Stimulated activated CD8-positive, alpha-beta memory T cell treated with anti-CD3 and anti-CD28 coated beads, Interleukin-15, amount 100 ng/mL, for 24 hours (primary cell): ENCODE data around the gene SERPINA1.

ENCODE experiments used
- DNase-seq: peaks from one replicate; pipeline ENCODE4 v3.0.0-alpha.2; 2020; ENCODE audit warnings: low read depth

The SERPINA1 gene

GRCh38 chr14:94397289-94398181 lies 9.1 kb upstream of the SERPINA1 start:
- no peak for DNase-seq

- no peak for DNase-seq
Measured at GRCh38 chr14:94396628-94397225, 8.3 kb upstream of the SERPINA1 start.

GRCh38 chr14:94395888-94396574 lies 7.6 kb upstream of the SERPINA1 start:
- DNase-seq = no peak

GRCh38 chr14:94395282-94395887 lies 7.0 kb upstream of the SERPINA1 start:
- no peak for DNase-seq

GRCh38 chr14:94394581-94395207 lies 6.3 kb upstream of the SERPINA1 start:
- no peak for DNase-seq

GRCh38 chr14:94394025-94394493 lies 5.7 kb upstream of the SERPINA1 start:
- no peak for DNase-seq

GRCh38 chr14:94393474-94393873 lies 5.1 kb upstream of the SERPINA1 start:
- no peak for DNase-seq

- no peak for DNase-seq
Measured at GRCh38 chr14:94392510-94392935, 4.1 kb upstream of the SERPINA1 start.

GRCh38 chr14:94391281-94391975 lies 3.0 kb upstream of the SERPINA1 start:
- no peak for DNase-seq

GRCh38 chr14:94390372-94391086 lies 2.1 kb upstream of the SERPINA1 start:
- no peak for DNase-seq

GRCh38 chr14:94389731-94390371 lies 1.4 kb upstream of the SERPINA1 start:
- no peak for DNase-seq

GRCh38 chr14:94389104-94389469 lies 685 bp upstream of the SERPINA1 start:
- DNase-seq = no peak

- DNase-seq = no peak
Measured at GRCh38 chr14:94388027-94388383, 397 bp downstream of the SERPINA1 start.

GRCh38 chr14:94387051-94388026 lies 1.1 kb downstream of the SERPINA1 start:
- no peak for DNase-seq

- DNase-seq = no peak
Measured at GRCh38 chr14:94386085-94387031, 2.0 kb downstream of the SERPINA1 start.

- no peak for DNase-seq
Measured at GRCh38 chr14:94385553-94386057, 2.8 kb downstream of the SERPINA1 start.

GRCh38 chr14:94384342-94384741 lies 4.1 kb downstream of the SERPINA1 start:
- no peak for DNase-seq

- DNase-seq = no peak
Measured at GRCh38 chr14:94383777-94384176, 4.6 kb downstream of the SERPINA1 start.
